ENCODE results near the gene GCNT2.

GCNT2 gene

GRCh38 chr6:10561611-10562199 lies 40.6 kb downstream of the GCNT2 start:
- TF ChIP-seq POLR2AphosphoS5 (IDR thresholded peaks at IDR 0.05; ENCODE audit: low read depth, low read length) (no peak), TAF1 (IDR thresholded peaks at IDR 0.05; ENCODE audit: borderline replicate concordance, insufficient read depth, low read length) (no peak), REST (IDR thresholded peaks at IDR 0.05; ENCODE audit: insufficient read depth in 1 of 2, low read depth in 2 of 2, low read length in 2 of 2) (no peak), FOXP2 (optimal IDR thresholded peaks at IDR 0.05; ENCODE audit: borderline replicate concordance, extremely low read depth, extremely low read length, insufficient read depth) (no peak), SIN3A (IDR thresholded peaks at IDR 0.05; ENCODE audit: borderline replicate concordance, insufficient read depth, low read length) (no peak)

GRCh38 chr6:10564975-10565673 lies 44.0 kb downstream of the GCNT2 start:
- no peak for TF ChIP-seq FOXP2 (optimal IDR thresholded peaks at IDR 0.05; ENCODE audit: borderline replicate concordance, extremely low read depth, extremely low read length, insufficient read depth)
- TF ChIP-seq REST (IDR thresholded peaks at IDR 0.05; ENCODE audit: insufficient read depth in 1 of 2, low read depth in 2 of 2, low read length in 2 of 2) = no peak
- TF ChIP-seq POLR2AphosphoS5 (IDR thresholded peaks at IDR 0.05; ENCODE audit: low read depth, low read length) = no peak
- TF ChIP-seq TAF1 (IDR thresholded peaks at IDR 0.05; ENCODE audit: borderline replicate concordance, insufficient read depth, low read length) = no peak
- TF ChIP-seq SIN3A (IDR thresholded peaks at IDR 0.05; ENCODE audit: borderline replicate concordance, insufficient read depth, low read length) = no peak

- TF ChIP-seq REST (IDR thresholded peaks at IDR 0.05; ENCODE audit: insufficient read depth in 1 of 2, low read depth in 2 of 2, low read length in 2 of 2) (no peak), TAF1 (IDR thresholded peaks at IDR 0.05; ENCODE audit: borderline replicate concordance, insufficient read depth, low read length) (no peak), FOXP2 (optimal IDR thresholded peaks at IDR 0.05; ENCODE audit: borderline replicate concordance, extremely low read depth, extremely low read length, insufficient read depth) (no peak), POLR2AphosphoS5 (IDR thresholded peaks at IDR 0.05; ENCODE audit: low read depth, low read length) (no peak), SIN3A (IDR thresholded peaks at IDR 0.05; ENCODE audit: borderline replicate concordance, insufficient read depth, low read length) (no peak)
These were observed 44.8 kb downstream of the GCNT2 start for GRCh38 chr6:10565913-10566312.

GRCh38 chr6:10567256-10568026 lies 46.3 kb downstream of the GCNT2 start:
- TF ChIP-seq FOXP2 (optimal IDR thresholded peaks at IDR 0.05; ENCODE audit: borderline replicate concordance, extremely low read depth, extremely low read length, insufficient read depth) (no peak), SIN3A (IDR thresholded peaks at IDR 0.05; ENCODE audit: borderline replicate concordance, insufficient read depth, low read length) (no peak), TAF1 (IDR thresholded peaks at IDR 0.05; ENCODE audit: borderline replicate concordance, insufficient read depth, low read length) (no peak), POLR2AphosphoS5 (IDR thresholded peaks at IDR 0.05; ENCODE audit: low read depth, low read length) (no peak), REST (IDR thresholded peaks at IDR 0.05; ENCODE audit: insufficient read depth in 1 of 2, low read depth in 2 of 2, low read length in 2 of 2) (no peak)
